BJ (cell line): ENCODE measurements around the gene TMEM63B. TPM values are rescaled to one million over a fixed set of nuclear protein-coding genes. Genes with fewer than 3 reads are reported as not detected.

Experiments used
- CTCF ChIA-PET: fragments of 350-600 bp; formaldehyde crosslinking; extraction: SDS; loops from one replicate; lab custom pipeline; 2021; ENCODE audit warnings: antibody characterized with exemption, inconsistent platforms; lab: Yijun Ruan, JAX
- POLR2A ChIA-PET: fragments of 300-600 bp; sonication (Branson Sonifier 250); formaldehyde crosslinking; extraction: SDS; loops from one replicate; lab custom pipeline; 2021; ENCODE audit warnings: antibody characterized with exemption; lab: Charles Lee
- DNase-seq: peaks from one replicate; pipeline ENCODE4 v3.0.0-alpha.2; 2011; ENCODE audit warnings: low read depth
- H3K27me3 ChIP-seq: 2 replicates; pipeline ENCODE4 v1.6.0; 2011; ENCODE audit warnings: low read length; ENCODE audit not compliant: control insufficient read depth, insufficient read depth
- H3K36me3 ChIP-seq: 2 replicates; pipeline ENCODE4 v1.5.1; 2011; ENCODE audit warnings: low read length; ENCODE audit not compliant: control insufficient read depth, insufficient read depth
- H3K4me3 ChIP-seq: 2 replicates; pipeline ENCODE4 v1.5.1; 2011; ENCODE audit warnings: low read depth, mild to moderate bottlenecking, control low read depth, low read length
- CTCF ChIP-seq: IDR thresholded peaks from 2 replicates; pipeline ENCODE4 v1.5.1; 2011; ENCODE audit warnings: low read depth, mild to moderate bottlenecking, control low read depth, inconsistent platforms, low read length, moderate library complexity; ENCODE audit not compliant: insufficient read depth
- polyA plus RNA-seq: library from polyadenylated mRNA; depleted of rRNA; stranded (reverse); fragments of >200 nt; gene quantifications from 2 replicates; pipeline ENCODE4 v1.2.3, GENCODE V29; 2011

Gene TMEM63B
- polyA plus RNA-seq, 1 experiment: 56.5 TPM

- no peaks in the 10 kb centered on the region for H3K27me3 ChIP-seq
- CTCF ChIA-PET: interaction anchor here (0.8 to 2.0 kb wide), 7 partner anchors 10 to 73 kb away, joined by 3 to 8 read pairs (median 3); no protein-coding TSS in a partner anchor
Measured at GRCh38 chr6:44102527-44102926, 24.8 kb upstream of the TMEM63B start.

DNA sequence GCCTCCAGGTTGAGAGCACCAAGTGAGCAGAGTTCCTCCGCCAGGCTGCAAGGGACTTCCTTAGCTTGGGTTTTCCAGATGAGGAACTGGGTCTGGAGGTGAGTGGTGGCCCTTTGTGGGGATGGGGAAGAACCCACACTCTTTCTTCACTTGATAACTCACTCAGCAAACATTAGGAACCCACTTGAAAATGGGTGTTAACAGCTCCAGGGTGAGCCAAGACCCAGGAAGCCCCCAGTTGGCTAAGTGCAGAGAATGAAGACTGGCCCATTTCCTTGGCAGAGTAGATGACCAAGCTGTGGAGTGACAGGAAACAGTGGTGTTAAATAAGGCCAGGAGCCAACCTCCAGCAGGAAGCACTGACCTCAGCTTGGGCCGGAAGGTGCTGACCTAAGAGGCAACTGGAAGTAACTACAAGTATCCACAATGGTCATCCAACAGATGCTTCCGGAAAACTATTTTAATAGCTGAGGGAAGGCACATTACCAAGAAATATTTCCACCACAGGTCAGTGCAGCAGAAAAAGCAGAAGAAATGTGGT, 22.8 kb upstream of the TMEM63B start:
- CTCF ChIA-PET: interaction anchor here (0.9 to 1.0 kb wide), 3 partner anchors 10 to 46 kb away, joined by 3 to 6 read pairs (median 4); no protein-coding TSS in a partner anchor
- H3K36me3 ChIP-seq: peaks cover 9% of the 10 kb centered on the region
- POLR2A ChIA-PET: no interaction called here
- DNase-seq: no peak
- no peaks in the 10 kb centered on the region for H3K27me3 ChIP-seq
- TF ChIP-seq CTCF: no peak
- H3K4me3 ChIP-seq: no peak overlapping the region

More at GRCh38 chr6:44102527-44102926, 24.8 kb upstream of the TMEM63B start:
- H3K4me3 ChIP-seq: no peak overlapping the region
- TF ChIP-seq CTCF: no peak
- peaks cover 6% of the 10 kb centered on the region for H3K36me3 ChIP-seq
- no peak for DNase-seq
- POLR2A ChIA-PET: no interaction called here

GRCh38 chr6:44105146-44105545, 22.2 kb upstream of the TMEM63B start:
- no peak for TF ChIP-seq CTCF
- CTCF ChIA-PET: interaction anchor here (0.9 to 1.2 kb wide), 4 partner anchors 10 to 46 kb away, joined by 3 to 6 read pairs (median 4); no protein-coding TSS in a partner anchor
- H3K4me3 ChIP-seq: no peak overlapping the region
- DNase-seq: no peak
- H3K36me3 ChIP-seq: peaks cover 7% of the 10 kb centered on the region
- no peaks in the 10 kb centered on the region for H3K27me3 ChIP-seq
- POLR2A ChIA-PET: no interaction called here

DNA sequence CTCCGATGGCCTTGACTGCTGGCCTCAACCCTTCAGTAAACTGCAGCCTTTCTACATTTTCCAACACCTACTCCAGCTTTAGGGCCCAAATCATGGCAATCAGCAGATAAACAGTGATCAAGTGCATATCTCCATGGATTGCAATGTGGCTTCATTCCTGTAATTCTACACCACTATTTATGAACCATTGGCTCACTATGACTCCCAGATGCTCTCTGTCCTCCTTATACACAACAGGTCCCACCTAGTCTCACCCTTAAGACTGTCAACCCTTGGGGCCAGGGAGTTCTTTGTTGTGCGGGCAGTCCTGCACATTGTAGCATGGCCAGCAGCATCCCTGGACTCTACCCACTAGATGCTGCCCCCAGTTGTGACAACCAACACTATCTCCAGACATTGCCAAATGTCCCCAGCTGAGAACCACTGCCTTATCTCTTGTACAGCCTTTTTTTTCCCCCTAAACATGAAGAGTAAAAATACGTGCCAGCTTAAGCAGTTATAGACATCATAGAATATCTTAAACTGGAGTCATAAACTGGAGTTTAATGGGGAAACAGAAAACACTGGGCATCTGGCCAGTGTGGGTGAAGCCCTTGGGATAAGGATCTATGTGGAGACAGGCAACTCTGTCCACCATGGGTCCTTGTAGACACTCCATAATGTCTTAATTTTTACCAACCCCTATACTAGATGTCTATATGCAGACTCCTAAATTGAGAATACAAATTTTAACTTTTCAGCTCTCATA, 21.2 kb upstream of the TMEM63B start:
- no peak for DNase-seq
- ChIA-PET CTCF (interaction anchor here (0.6 to 2.7 kb wide), 4 partner anchors 9 to 232 kb away, joined by 3 to 15 read pairs (median 3); no protein-coding TSS in a partner anchor), POLR2A (no interaction called here)
- Histone ChIP-seq H3K36me3 (peaks cover 8% of the 10 kb centered on the region), H3K4me3 (no peak overlapping the region), H3K27me3 (no peaks in the 10 kb centered on the region)
- TF ChIP-seq CTCF: no peak

GRCh38 chr6:44107017-44107416, 20.3 kb upstream of the TMEM63B start:
- DNase-seq: no peak
- CTCF ChIA-PET: interaction anchor here (1.1 to 2.7 kb wide), 3 partner anchors 8 to 44 kb away, joined by 3 to 15 read pairs (median 3); no protein-coding TSS in a partner anchor
- H3K4me3 ChIP-seq: no peak overlapping the region
- no peaks in the 10 kb centered on the region for H3K27me3 ChIP-seq
- no peak for TF ChIP-seq CTCF
- peaks cover 11% of the 10 kb centered on the region for H3K36me3 ChIP-seq
- POLR2A ChIA-PET: no interaction called here
